OCI-M1 (cell line): Measurements from ENCODE around the gene FAM20A.
"Not testable (repeated sequence)": the region's sequence is repeated elsewhere in the genome, so short reads cannot be mapped to it uniquely, and the experiment has no call there.

Source experiments
- DNase-seq: peaks from one replicate; lab custom pipeline; 2025; lab: John Stamatoyannopoulos, UW

The FAM20A gene

GRCh38 chr17:68519911-68520310 lies 81.3 kb downstream of the FAM20A start:
- no peak for DNase-seq

GRCh38 chr17:68519051-68519450 lies 82.1 kb downstream of the FAM20A start:
- DNase-seq: not testable (repeated sequence)

- DNase-seq: no peak
Observed at GRCh38 chr17:68518063-68518815, 82.9 kb downstream of the FAM20A start.

- not testable (repeated sequence) for DNase-seq
Observed at GRCh38 chr17:68517605-68518004, 83.6 kb downstream of the FAM20A start.

GRCh38 chr17:68516732-68517131 lies 84.4 kb downstream of the FAM20A start:
- DNase-seq: no peak

- DNase-seq: no peak
Observed at GRCh38 chr17:68514831-68515635, 86.1 kb downstream of the FAM20A start.

- DNase-seq: no peak
Observed at GRCh38 chr17:68513932-68514331, 87.2 kb downstream of the FAM20A start.

GRCh38 chr17:68512960-68513474 lies 88.2 kb downstream of the FAM20A start:
- DNase-seq: peak; percentile 57

- DNase-seq: peak; percentile 95
Observed at GRCh38 chr17:68512247-68512959, 88.8 kb downstream of the FAM20A start, which contains the start of gene PRKAR1A. Gene PRKAR1A, plus strand, starts transcription at chr17:68512430. Its CDS starts 2,970 bp downstream, at chr17:68515400.

- peak; percentile 82 for DNase-seq
Observed at GRCh38 chr17:68511671-68512246, 89.4 kb downstream of the FAM20A start.

- DNase-seq: peak; percentile 46
Observed at GRCh38 chr17:68511254-68511670, 89.9 kb downstream of the FAM20A start.

GRCh38 chr17:68509141-68510057 lies 91.8 kb downstream of the FAM20A start:
- DNase-seq: peak; percentile 3

GRCh38 chr17:68507576-68507975 lies 93.6 kb downstream of the FAM20A start:
- DNase-seq: no peak

- DNase-seq: no peak
Observed at GRCh38 chr17:68505951-68506350, 95.2 kb downstream of the FAM20A start.

- no peak for DNase-seq
Observed at GRCh38 chr17:68501074-68501473, 100.1 kb downstream of the FAM20A start.

- no peak for DNase-seq
Observed at GRCh38 chr17:68499587-68499986, 101.6 kb downstream of the FAM20A start.

- DNase-seq: peak; percentile 65
Observed at GRCh38 chr17:68498479-68499326, 102.5 kb downstream of the FAM20A start.

GRCh38 chr17:68497885-68498319 lies 103.3 kb downstream of the FAM20A start:
- peak; percentile 88 for DNase-seq

- DNase-seq: no peak
Observed at GRCh38 chr17:68495081-68495480, 106.1 kb downstream of the FAM20A start.
